IPS DF 4.7 (cell line): ENCODE measurements around the gene MYOC.
"Not testable (repeated sequence)": the region's sequence is repeated elsewhere in the genome, so short reads cannot be mapped to it uniquely, and the experiment has no call there.

Source experiments
- DNase-seq: peaks from one replicate; pipeline ENCODE4 v3.0.0-alpha.2; 2013; ENCODE audit warnings: low spot score; ENCODE audit errors: extremely low read depth

Gene MYOC

DNA sequence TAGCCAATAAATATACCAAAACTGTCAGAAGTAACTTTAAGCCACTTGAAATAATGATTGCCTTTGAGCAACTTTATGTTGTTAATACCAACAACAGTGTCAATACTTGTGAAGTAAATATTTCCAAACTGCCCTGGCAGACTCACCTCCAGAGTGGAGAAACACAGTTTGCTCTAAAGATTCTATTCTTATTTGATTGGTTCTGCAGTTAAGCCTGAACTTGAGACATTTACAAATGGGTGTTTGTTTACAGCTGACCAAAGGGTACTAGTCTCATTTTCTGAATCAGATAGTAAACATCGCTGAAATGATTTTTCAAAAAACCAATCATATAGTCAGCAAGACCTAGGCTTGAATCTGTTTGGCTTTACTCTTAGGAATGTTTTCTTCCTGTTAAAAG, 1.3 kb upstream of the MYOC start:
- DNase-seq: no peak

DNA sequence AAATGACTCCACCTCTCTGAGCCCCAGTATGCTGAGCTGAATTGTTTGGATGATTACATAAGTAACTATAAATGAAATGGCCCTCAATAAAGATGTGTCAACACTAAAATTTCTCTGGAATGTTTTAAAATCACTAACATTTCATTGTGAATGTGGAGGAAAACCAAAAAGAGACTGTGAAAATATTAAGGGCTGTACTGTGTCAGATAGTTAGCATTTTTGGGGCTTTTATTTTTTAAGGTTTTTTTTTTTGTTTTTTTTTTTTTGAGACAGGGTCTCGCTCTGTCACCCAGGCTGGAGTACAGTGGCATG, 6.3 kb downstream of the MYOC start:
- no peak for DNase-seq

DNA sequence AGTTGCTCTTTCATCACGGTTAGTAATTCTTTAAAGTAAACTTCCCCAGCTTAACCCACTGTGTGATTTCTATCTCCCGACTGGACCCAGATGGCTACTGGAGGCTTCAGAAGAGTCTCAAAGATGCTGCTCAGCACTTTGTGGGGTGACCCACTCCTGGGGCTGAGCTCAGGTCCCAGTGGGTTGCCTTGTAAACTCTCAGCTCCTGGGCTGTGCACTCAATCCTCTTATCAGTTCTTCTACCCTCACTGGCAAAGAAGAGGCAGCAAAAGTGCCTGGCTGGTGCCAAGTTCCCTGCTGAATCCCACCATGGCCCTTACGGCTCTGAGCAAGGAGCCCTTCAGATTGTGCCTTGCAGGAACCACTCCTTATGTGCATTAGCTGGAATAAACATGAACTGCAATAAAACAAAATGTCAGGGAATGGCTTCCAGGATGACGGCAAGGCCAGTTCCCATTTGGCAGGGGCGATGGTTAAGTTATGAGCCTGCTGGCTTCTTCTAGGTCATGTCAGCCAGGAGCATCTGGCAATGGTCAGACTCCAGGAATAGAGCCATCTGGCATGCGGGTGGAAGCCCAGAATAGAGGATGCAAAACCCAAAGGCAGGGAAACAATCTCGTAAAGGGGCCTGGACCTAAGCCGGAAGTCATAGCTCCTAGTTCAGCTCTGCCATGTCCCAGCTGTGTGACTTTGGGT, 6.8 kb downstream of the MYOC start:
- DNase-seq: no peak

DNA sequence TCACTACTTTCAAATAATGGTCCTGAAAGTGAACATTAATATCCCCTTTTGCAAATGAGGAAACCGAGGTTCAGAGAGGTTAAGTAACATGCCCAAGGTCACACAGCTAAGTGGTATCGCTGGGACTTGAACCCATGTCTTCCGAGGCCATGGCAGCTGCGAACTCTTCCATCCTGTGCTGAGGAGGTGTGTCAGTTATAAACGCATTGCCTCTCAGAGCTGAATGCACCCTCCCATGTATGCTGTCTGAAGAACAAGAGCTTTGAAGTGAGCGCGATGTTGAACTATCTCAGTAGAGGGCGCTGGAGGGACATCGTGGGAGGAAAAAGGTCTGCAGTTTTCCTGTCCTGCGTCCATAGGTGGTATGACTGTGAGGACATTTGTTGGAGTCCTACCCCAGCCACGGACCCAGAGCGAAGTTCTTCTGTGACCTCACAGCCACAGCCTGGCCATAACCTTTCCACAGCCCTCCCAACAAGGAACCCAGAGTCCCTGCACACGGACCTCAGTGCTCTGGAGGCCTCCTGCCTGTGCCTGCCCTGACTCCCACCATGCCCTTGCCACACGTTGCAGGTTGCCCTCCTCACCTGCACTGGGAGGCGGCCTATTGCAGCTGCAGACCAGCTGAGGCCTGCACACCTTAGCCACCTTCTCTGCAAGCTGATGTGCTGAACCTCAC, 7.5 kb downstream of the MYOC start:
- peak; percentile 94 for DNase-seq

DNA sequence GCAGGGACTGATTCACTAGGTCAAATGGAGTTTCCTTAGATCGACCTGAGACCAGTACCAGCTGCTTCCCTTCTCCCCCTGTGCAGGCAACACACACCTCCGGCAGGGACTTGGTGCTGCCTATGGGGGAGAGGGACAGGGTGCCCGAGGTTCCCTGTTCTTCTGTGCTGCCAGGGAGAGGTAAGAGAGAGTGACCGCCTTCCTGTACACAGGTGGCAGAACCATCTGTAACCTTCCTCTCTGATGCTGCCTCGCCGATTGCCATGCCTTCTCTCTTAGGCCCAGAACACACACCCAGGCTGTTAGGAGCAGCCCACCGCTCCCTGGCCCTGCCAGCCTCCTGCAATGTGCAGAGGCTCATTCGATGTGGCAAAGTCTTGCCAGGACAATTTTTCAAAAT, 9.3 kb downstream of the MYOC start:
- DNase-seq: no peak

DNA sequence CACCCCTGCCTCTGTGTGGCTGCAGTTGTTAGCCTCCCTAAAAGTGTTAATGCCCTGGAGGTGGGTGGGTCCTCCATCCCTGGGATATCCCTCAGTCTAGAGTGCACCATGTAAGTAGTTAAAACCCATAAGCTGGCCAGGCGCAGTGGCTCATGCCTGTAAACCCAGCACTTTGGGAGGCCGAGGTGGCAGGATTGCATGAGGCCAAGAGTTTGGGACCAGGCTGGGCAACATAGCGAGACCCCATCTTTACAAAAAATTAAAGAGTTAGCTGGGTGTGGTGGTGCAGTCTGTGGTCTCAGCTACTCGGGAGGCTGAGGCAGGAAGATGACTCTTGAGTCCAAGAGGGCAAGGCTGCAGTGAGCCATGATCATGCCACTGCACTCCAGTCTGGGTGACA, 10.3 kb downstream of the MYOC start:
- no peak for DNase-seq

DNA sequence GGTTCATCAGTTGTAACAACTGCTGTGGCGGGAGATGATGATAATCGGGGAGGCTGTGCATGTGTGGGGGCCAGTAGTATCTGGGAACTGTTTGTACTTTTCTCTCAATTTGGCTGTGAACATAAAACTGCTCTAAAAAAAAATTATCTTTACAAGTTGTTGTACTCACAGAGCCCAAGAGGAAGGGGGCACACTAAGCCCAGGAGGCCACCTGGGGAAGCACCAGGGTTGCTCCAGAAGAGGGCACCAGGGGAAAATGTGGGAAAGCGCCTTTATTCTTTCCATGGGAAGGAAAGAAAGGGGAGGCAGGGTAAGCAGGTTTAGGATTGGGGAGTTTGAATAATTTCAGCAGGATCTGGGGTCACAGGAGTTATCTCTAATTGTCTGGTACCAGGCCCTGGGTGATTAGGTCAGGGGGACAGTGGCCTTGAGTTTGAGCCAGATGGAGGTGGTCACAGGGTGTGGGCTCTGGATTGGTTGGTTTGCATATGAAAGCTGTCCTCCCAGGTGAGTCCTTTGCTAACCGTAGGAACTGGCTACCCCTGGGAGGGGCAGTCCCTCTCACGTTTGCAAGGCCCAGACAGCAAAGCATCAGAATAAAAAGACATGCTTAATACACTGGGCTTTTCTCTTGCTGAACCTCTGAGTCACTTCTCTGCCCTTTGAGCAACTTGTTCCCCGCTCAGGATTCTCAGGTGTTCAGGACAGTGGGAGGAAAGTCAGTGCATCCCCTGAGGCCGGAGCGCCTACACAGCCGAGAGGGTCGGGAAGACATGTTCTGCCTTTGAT, 11.2 kb downstream of the MYOC start:
- no peak for DNase-seq

DNA sequence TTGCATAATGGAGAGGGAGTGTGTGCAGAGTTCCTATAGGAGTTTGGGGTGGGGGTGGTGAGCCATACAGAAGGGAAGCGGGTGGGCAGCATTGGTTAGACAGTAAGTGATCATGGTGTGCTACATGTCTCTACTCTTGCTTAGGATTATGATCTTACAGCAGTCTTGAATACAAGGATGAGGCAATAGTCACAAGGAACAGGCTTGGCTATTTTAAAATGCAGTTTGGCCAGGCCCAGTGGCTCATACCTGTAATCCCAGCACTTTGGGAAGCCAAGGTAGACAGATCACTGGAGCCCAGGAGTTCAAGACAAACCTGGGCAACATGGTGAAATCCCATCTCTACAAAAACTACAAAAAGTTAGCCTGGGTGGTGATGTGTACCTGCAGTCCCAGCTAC, 12.3 kb downstream of the MYOC start:
- DNase-seq: no peak

DNA sequence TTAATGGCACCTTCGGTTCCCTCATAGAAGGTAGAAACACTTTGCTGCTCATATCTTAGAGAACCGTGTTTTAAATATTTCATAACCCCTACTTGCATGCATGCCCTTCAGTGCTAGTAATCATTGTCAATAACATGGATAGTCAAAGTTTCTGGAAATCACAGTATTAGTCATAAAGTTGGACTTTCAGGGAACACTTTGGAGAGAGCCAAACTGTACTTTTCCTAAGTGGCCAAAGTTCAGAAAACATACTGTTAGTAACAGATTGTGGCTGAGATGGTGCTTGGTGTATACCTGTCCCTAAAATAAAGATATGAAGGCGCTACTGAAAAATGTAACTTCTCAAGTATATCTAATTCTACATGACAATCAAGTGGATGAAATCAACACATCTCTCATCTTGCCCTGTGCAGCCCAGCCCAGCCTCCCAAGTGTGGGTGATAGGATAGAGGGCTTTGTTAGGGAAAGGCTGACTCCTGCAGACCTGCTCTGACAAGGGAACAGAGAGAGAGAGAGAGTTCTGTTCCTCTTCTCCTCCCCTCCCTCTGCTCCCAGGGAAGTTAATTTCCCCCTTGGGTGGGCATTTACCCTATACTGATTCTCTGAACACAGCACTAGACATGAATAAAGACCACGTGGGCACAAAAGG, 14.4 kb downstream of the MYOC start:
- no peak for DNase-seq

DNA sequence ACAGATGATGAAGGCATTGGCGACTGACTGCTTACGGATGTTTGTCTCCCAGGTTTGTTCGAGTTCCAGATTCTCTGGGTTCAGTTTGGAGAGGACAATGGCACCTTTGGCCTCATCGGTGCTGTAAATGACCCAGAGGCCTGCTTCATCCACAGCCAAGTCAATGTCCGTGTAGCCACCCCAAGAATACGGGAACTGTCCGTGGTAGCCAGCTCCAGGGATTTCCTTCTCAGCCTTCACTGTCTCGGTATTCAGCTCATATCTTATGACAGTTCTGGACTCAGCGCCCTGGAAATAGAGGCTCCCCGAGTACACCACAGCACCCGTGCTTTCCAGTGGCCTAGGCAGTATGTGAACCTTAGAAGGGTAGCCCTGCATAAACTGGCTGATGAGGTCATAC, 16.3 kb downstream of the MYOC start:
- no peak for DNase-seq

DNA sequence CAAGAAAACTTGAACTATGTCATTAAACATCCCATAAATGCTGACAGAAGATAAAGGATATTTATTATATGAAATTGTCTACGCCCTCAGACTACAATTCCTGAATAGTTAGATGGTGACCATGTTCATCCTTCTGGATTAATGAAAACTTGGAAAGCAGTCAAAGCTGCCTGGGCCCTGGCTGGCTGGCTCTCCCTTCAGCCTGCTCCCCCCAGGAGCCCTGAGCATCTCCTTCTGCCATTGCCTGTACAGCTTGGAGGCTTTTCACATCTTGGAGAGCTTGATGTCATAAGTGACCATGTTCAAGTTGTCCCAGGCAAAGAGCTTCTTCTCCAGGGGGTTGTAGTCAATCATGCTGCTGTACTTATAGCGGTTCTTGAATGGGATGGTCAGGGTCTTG, 16.8 kb downstream of the MYOC start:
- DNase-seq: no peak

DNA sequence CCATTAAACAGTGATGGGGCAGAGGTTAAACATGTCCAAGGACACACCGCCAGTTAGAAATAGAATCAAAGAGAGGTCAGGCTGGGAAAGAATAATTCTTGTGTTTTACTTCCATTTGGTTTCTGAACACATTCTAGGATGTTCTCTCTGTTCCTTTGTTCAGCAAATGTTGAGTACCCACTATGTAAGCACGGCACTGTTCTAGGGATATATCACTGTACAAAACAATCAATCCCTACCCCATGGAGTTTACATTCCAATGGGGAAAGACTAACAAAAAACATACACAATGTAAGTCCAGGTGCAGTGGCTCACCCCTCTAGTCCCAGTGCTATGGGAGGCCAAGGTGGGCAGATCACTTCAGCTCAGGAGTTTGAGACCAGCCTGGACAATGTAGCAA, 24.3 kb downstream of the MYOC start:
- DNase-seq: no peak

DNA sequence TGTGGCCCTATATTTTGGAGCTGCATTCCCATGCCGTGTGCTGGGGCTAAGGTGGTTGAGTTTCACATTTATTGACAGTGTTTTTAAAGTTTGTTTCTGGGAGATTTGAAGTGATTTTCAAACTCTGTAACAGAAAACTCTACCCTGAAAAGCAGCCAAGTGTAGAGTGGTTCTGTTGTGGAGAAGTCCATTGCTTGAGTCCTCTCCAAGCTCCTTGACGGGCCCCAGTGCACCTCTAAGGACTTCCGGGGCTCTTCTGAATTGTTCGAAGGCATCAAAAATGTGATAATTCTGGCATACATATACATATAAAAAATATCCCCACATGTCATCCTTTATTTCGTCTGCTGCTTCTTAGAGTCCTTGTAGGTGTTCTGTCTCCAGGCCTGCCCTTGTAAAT, 25.5 kb downstream of the MYOC start:
- no peak for DNase-seq

DNA sequence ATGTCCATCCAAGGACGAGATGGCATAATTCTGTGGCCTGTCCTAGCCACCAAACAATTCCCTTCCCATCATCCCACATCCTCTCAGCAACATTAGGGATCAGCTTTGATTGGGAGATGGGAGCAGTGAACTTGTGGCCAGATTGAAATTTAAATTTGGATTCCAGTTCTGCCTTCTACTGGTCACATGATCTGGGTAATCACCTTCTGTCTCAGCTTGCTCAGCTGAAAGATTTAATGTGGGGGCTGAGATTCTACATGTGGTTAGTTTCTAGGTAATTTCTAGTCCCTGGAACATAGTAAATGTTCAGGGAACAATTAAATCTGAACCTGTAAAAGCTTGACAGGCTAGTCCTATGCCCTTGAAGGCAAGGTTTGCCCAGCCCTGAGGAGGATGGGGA, 27.3 kb downstream of the MYOC start:
- no peak for DNase-seq

DNA sequence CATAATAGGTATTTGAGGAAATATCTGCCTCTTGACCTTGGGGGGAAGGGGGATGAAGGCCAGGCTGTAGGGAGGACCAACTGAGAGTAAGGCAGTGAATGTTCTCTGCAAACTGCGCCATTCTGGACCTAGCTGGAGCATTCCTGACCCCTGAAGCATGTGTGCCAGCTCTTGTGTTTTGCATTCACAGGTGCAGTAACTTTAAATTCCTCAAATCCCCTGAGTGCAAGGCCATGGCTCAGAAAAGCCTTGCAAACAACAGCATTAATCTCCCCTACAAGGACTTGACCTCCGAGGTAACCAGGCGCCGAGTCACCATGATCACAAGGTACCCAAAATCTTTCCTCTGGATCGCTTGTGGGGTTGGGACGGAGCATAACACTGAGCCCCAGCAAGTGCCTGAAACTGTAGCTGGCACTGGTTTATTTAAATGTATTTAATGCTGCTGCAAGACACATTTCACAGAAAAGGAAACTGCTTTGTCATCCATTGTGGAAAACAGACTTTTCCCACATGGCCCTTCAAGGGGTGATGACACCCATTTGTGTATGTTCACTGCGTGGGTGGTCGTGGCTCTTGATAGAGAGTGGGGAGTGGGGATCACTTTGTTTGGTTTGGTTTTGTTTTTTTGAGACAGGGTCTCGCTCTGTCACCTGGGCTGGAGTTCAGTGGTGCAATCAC, 28.7 kb downstream of the MYOC start:
- DNase-seq: no peak

DNA sequence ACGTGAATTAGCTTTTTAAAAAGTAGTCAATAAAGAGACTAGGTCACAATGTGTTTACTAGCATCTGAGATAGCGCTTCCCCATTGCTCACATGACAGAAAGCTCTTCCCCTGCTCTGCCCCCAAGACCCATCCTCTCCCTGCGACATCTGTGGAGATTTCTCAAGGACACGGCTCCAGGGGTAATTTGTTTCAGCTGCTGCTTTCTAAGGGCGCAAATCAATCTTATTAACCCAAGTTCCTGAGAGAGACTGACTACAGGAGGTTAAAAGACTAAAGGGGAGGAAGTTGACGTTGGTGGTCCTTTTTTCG, 30.4 kb downstream of the MYOC start, which contains the start of gene MYOCOS:
TSS of gene MYOCOS (plus strand) at position 92 of the 311 bp plus-strand sequence. CDS start 1,641 bp downstream, outside the sequence.
- no peak for DNase-seq

DNA sequence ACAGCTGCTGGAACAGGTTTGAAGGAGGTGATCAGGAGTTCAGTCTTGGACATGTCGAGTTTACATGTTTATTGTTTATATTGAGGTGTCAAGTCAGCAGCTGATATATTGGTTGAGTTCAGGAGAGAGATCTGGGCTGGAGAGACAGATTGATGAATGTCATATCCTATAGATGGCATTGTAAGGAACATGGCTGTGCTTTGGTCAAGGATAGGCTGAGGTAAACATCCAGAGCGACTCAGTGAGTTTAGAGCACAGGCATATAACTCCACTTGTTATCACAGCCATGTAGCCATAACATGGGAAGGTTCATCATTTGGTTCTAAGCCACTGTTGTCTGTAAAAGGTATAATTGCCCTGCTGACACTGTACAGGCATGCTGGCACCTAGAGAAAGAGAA, 35.9 kb downstream of the MYOC start:
- DNase-seq: no peak

DNA sequence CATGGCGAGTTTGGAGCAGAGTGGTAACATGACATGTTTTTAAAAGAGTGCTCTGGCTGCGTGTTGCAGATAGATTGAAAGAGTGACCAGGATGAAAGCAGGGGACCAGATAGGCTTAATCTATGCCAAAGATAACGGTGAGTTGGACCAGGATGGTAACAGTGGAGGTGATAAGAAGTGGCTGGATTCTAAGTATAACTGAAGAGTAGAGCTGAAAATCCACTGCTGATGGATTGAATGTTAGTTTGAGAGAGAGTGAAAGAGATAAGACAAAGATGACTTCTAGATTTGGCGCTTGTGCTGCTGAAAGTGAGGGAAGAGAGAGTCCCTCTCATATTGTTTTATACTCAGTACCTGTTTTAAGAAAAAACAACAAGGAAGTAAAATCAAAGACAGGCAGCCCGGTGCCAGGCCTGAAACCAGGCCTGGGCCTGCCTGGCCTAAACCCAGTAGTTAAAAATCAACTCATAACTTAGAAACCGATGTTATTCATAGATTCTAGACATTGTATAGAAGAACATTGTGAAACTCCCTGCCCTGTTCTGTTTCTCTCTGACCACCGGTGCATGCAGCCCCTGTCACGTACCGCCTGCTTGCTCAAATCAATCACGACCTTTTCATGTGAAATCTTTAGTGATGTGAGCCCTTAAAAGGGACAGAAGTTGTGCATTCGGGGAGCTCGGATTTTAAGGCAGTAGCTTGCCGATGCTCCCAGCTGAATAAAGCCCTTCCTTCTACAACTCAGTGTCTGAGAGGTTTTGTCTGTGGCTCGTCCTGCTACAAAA, 37.2 kb downstream of the MYOC start:
- DNase-seq: not testable (repeated sequence)

DNA sequence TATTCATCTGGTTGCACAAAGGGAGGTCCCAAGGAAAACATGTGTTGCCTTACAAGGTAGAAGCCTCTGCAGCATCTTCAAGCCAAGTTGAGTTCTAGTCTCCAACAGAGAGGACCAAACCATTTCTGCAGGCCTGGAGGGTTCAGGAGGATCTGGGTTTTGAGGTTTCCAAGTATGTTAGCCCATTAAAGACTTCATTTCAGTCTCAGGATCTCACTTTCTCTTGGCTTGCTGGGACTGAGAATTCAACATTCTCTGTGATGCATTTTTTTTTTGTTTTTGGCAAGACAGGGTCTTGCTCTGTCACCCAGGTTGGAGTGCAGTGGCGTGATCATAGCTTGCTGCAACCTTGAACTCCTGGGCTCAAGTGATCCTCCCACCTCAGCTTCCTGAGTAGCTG, 39.2 kb downstream of the MYOC start:
- DNase-seq: no peak

DNA sequence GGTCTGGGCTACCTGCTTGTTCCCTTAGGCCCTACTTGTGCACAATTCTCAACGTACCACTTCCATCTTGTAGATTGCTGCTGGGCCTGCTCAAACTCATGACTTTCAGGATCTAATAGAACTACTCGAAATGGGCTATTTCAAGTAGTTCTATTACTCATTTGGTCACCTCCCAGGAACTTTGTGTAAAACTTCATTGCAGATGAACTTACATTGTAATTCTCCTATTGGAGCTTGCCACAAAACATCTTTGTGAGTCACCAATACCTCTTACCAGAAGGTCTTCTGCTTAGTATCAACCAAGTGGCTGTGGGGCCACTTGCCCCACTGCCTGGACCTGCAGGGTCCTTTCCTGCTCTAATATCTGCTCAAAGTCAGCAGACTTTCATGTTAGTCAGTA, 41.2 kb downstream of the MYOC start:
- no peak for DNase-seq

DNA sequence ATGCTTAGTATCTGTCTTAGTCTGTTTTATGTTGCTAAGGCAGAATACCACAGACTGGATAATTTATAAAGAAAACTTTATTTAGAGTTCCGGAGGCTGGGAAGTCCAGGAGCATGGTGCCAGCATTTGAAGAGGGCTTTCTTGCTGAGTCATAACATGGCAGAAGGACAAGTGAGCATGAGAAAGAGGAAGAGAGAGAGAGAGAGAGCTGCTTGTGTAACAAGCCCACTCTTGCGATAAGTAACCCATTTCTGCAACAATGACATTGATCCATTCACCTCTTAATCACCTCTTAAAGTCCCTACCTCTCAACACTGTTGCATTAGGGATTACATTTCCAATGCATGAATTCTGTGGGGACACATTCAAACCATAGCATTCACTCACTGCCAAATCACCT, 42.1 kb downstream of the MYOC start:
- no peak for DNase-seq
